OCI-LY3 (cell line): ENCODE measurements around the gene GALNT10.

Source experiments
- H2AFZ ChIP-seq: fragments of 200-600, 300-600 bp; shearing (Covaris generic); 2 replicates; pipeline ENCODE4 v1.6.0; 2014; ENCODE audit warnings: antibody characterized with exemption, low read depth, low read length
- H3K27ac ChIP-seq: fragments of 200-600, 300-600 bp; sonication (generic); 2 replicates; pipeline ENCODE4 v1.5.1; 2014; ENCODE audit warnings: mild to moderate bottlenecking, low read length, moderate library complexity, mixed read lengths
- H3K27me3 ChIP-seq: fragments of 200-600, 300-600 bp; sonication (generic); 2 replicates; pipeline ENCODE4 v1.6.1; 2014; ENCODE audit warnings: low read depth, low read length, mixed read lengths
- H3K36me3 ChIP-seq: fragments of 200-600, 300-600 bp; sonication (generic); replicated peaks from 2 replicates; pipeline ENCODE3; 2014; ENCODE audit warnings: low read depth, low read length, mixed read lengths
- H3K4me1 ChIP-seq: fragments of 300-600, 200-600 bp; sonication (generic); 2 replicates; pipeline ENCODE4 v1.6.1; 2014; ENCODE audit warnings: low read length, mixed read lengths
- H3K4me2 ChIP-seq: fragments of 200-600, 300-600 bp; sonication (generic); 2 replicates; pipeline ENCODE4 v1.6.1; 2014; ENCODE audit warnings: low read length, mixed read lengths
- H3K4me3 ChIP-seq: fragments of 300-600, 200-600 bp; sonication (generic); 2 replicates; pipeline ENCODE4 v1.5.1; 2014; ENCODE audit warnings: antibody characterized with exemption, mild to moderate bottlenecking, low read length, moderate library complexity
- H3K79me2 ChIP-seq: fragments of 300-600, 200-600 bp; shearing (Covaris generic); 2 replicates; pipeline ENCODE4 v1.6.1; 2014; ENCODE audit warnings: mild to moderate bottlenecking, low read length, mixed read lengths
- H3K9ac ChIP-seq: fragments of 300-600, 200-600 bp; shearing (Covaris generic); 2 replicates; pipeline ENCODE4 v1.6.0; 2014; ENCODE audit warnings: mild to moderate bottlenecking, low read length, moderate library complexity
- H3K9me3 ChIP-seq: fragments of 200-600, 300-600 bp; shearing (Covaris generic); 2 replicates; pipeline ENCODE4 v1.6.1; 2014; ENCODE audit warnings: low read length, mixed read lengths; ENCODE audit not compliant: insufficient read depth
- H4K20me1 ChIP-seq: fragments of 200-600, 300-600 bp; sonication (generic); 2 replicates; pipeline ENCODE4 v1.6.1; 2016; ENCODE audit warnings: low read length, mixed read lengths; ENCODE audit not compliant: insufficient read depth
- EZH2phosphoT487 ChIP-seq: fragments of 200-600 bp; shearing (Covaris generic); IDR thresholded peaks from 2 replicates; pipeline ENCODE4 v1.6.1; 2018; ENCODE audit warnings: antibody characterized with exemption, mixed run types, low read depth
- TF ChIP-seq, protein P1 (sequence below): fragments of 200-600, 300-600 bp; sonication (generic); IDR thresholded peaks from 2 replicates; pipeline ENCODE4 v1.5.1; 2014; ENCODE audit warnings: antibody characterized with exemption, low read length, low read depth

GALNT10 gene

DNA sequence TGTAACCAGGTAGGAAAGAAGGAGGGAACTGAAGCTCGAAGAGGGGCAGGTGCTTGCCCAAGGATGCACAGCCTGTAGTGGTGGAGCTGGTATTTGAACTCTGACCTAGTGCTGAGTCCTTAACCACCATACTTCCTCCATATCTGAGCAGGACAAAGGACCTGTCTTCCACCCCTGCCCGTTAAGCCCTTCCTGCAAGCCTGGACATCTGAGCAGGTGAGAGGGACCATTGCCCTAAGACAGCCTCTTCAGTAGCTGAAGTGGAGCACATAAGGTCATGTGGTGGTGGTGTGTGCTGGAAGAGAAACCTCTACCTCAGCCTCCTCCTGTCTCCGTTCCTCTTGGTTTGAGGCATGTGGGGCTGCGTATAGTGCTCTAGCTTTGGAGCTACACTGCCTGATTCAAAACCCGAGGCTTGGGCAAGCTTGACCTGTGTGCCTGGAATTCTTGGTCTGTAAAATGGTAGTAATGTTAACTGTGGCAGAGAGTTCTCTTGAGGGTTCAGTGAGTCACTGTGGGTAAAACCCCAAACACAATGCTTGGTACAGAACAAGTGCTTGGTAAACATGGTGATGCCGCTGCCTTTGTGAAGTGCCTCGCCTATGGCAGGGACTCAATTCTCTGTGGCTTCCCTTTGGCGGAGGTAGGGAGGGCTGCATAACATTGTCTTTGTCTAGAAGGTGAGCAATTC, 7.4 kb downstream of the GALNT10 start:
- Histone ChIP-seq H3K4me2 (no peak overlapping the region), H3K9ac (no peak overlapping the region), H3K79me2 (no peaks in the 10 kb centered on the region), H2AFZ (no peak overlapping the region), H3K4me1 (no peaks in the 10 kb centered on the region), H3K27me3 (no peaks in the 10 kb centered on the region), H3K9me3 (no peaks in the 10 kb centered on the region), H4K20me1 (no peaks in the 10 kb centered on the region; the same call in 1 of the 2 replicates), H3K36me3 (no peaks in the 10 kb centered on the region), H3K4me3 (no peak overlapping the region), H3K27ac (no peak overlapping the region)
- TF ChIP-seq, protein P1, sequence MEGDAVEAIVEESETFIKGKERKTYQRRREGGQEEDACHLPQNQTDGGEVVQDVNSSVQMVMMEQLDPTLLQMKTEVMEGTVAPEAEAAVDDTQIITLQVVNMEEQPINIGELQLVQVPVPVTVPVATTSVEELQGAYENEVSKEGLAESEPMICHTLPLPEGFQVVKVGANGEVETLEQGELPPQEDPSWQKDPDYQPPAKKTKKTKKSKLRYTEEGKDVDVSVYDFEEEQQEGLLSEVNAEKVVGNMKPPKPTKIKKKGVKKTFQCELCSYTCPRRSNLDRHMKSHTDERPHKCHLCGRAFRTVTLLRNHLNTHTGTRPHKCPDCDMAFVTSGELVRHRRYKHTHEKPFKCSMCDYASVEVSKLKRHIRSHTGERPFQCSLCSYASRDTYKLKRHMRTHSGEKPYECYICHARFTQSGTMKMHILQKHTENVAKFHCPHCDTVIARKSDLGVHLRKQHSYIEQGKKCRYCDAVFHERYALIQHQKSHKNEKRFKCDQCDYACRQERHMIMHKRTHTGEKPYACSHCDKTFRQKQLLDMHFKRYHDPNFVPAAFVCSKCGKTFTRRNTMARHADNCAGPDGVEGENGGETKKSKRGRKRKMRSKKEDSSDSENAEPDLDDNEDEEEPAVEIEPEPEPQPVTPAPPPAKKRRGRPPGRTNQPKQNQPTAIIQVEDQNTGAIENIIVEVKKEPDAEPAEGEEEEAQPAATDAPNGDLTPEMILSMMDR: no peak
- TF ChIP-seq EZH2phosphoT487: no peak

DNA sequence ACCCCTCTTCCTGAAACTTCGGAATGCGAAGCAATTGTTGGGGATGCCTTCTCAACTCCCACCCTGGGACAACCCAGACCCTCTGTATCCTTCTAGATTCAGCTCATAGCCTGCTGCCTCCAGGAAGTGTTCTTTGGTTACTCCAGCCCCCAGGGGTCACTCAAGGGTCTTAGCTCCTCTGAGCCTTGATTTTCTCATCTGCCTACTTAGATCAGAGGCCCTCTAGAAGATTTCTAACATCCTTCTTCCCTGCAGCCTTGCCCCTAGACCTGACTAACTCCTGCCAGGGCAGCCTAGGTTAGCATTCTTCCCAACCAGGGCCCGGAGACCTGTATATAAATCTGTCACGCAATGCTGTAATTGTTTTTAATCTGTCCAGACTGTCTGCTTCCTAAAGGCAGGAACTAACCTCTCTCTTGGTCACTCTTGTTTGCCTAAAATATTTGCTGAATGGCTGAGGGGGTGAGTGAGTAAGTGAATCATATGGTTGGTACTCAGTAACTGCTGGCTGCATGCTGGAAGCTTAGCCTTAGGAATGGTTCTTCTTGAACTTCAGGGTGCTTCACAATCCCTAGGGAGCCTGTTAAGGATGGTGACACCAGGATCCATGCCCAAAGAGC, 8.2 kb downstream of the GALNT10 start:
- Histone ChIP-seq H3K9me3 (no peaks in the 10 kb centered on the region), H3K9ac (no peak overlapping the region), H3K79me2 (no peaks in the 10 kb centered on the region), H3K4me1 (no peaks in the 10 kb centered on the region), H3K4me2 (no peak overlapping the region), H3K27ac (no peak overlapping the region), H4K20me1 (no peaks in the 10 kb centered on the region; the same call in 1 of the 2 replicates), H3K36me3 (no peaks in the 10 kb centered on the region), H3K27me3 (no peaks in the 10 kb centered on the region), H3K4me3 (no peak overlapping the region), H2AFZ (no peak overlapping the region)
- TF ChIP-seq, protein P1: no peak
- TF ChIP-seq EZH2phosphoT487: no peak

DNA sequence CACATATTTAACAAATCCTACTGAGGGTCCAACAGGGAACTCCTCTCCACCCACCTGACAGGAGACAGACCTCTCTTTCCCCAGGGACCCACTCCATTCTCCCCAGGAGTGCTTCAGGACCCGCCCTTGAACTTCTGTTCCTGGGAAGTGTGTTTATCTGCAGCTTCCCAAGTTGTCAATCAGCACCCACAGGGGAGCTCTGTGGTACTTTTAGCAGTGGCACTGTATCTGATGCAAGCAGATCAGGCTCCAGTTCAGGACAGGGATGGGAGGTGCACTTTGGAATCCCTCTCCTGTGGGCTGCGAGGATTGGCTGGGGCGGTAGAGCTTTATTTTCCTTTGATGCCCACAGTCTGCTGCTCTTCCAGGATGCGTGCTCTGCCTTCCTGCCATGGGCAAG, 8.7 kb downstream of the GALNT10 start:
- H3K4me3 ChIP-seq: no peak overlapping the region
- H3K4me2 ChIP-seq: no peak overlapping the region
- H3K36me3 ChIP-seq: no peaks in the 10 kb centered on the region
- no peak overlapping the region for H3K9ac ChIP-seq
- H3K79me2 ChIP-seq: no peaks in the 10 kb centered on the region
- no peak for TF ChIP-seq EZH2phosphoT487
- TF ChIP-seq, protein P1: no peak
- no peaks in the 10 kb centered on the region; the same call in 1 of the 2 replicates for H4K20me1 ChIP-seq
- H2AFZ ChIP-seq: no peak overlapping the region
- no peak overlapping the region for H3K27ac ChIP-seq
- no peaks in the 10 kb centered on the region for H3K4me1 ChIP-seq
- no peaks in the 10 kb centered on the region for H3K27me3 ChIP-seq
- no peaks in the 10 kb centered on the region for H3K9me3 ChIP-seq

DNA sequence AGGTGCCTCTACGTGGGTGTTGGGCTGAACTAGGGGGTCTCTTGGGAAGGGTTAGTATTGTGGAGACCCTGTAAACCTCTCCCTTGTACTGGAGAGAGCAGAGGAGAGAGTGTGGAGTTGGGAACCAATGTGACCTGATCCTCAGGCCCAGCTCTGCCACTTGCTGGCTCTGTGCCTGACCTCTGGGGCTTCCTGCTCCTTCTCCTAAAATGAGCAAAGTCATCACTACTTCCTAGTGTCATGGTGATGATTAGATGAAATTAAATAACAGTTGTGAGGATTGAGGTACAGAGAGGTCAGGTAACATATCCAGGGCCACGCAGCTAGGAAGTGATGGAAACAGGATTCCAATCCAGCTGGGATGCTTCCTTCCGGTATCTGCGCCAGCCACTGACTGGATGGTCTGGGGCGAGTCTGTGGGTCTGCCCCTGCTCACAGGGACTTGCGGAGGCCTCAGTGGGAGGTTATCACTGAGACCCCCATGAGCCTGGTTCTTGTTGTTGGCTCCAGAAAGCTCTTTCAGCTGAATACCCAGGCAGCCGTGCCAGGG, 9.2 kb downstream of the GALNT10 start:
- H3K27ac ChIP-seq: no peak overlapping the region
- no peak overlapping the region for H3K4me3 ChIP-seq
- H3K4me1 ChIP-seq: no peaks in the 10 kb centered on the region
- H3K36me3 ChIP-seq: no peaks in the 10 kb centered on the region
- TF ChIP-seq, protein P1: no peak
- no peak for TF ChIP-seq EZH2phosphoT487
- H4K20me1 ChIP-seq: no peaks in the 10 kb centered on the region; the same call in 1 of the 2 replicates
- H3K9me3 ChIP-seq: no peaks in the 10 kb centered on the region
- H3K79me2 ChIP-seq: no peaks in the 10 kb centered on the region
- no peak overlapping the region for H2AFZ ChIP-seq
- no peak overlapping the region for H3K4me2 ChIP-seq
- H3K27me3 ChIP-seq: no peaks in the 10 kb centered on the region
- no peak overlapping the region for H3K9ac ChIP-seq
